GF-D8 (cell line): ENCODE measurements around the gene ERBB2.
"Not testable (repeated sequence)": the region's sequence is repeated elsewhere in the genome, so short reads cannot be mapped to it uniquely, and the experiment has no call there.

Experiments
- DNase-seq: peaks from one replicate; lab custom pipeline; 2025; lab: John Stamatoyannopoulos, UW

The ERBB2 gene

GRCh38 chr17:39745335-39746144 lies 45.7 kb downstream of the ERBB2 start:
- DNase-seq: no peak

- no peak for DNase-seq
These were observed 46.2 kb downstream of the ERBB2 start for GRCh38 chr17:39746145-39746461.

GRCh38 chr17:39747745-39748144 lies 47.9 kb downstream of the ERBB2 start:
- no peak for DNase-seq

- DNase-seq: not testable (repeated sequence)
These were observed 48.7 kb downstream of the ERBB2 start for GRCh38 chr17:39748444-39749034.

- no peak for DNase-seq
These were observed 50.5 kb downstream of the ERBB2 start for GRCh38 chr17:39750131-39751015.

- DNase-seq: no peak
These were observed 51.2 kb downstream of the ERBB2 start for GRCh38 chr17:39751016-39751543.

GRCh38 chr17:39751637-39752036 lies 51.8 kb downstream of the ERBB2 start:
- DNase-seq: no peak

GRCh38 chr17:39752241-39752881 lies 52.5 kb downstream of the ERBB2 start:
- DNase-seq: no peak

- peak; percentile 52 for DNase-seq
These were observed 53.8 kb downstream of the ERBB2 start for GRCh38 chr17:39753514-39754160.

- DNase-seq: peak; percentile 86
These were observed 54.5 kb downstream of the ERBB2 start for GRCh38 chr17:39754161-39754957.

- no peak for DNase-seq
These were observed 55.2 kb downstream of the ERBB2 start for GRCh38 chr17:39754958-39755553.

- no peak for DNase-seq
These were observed 55.9 kb downstream of the ERBB2 start for GRCh38 chr17:39755554-39756379.

- no peak for DNase-seq
These were observed 56.7 kb downstream of the ERBB2 start for GRCh38 chr17:39756380-39757079.

- DNase-seq: no peak
These were observed 57.4 kb downstream of the ERBB2 start for GRCh38 chr17:39757176-39757662.

- peak; percentile 44 for DNase-seq
These were observed 58.3 kb downstream of the ERBB2 start for GRCh38 chr17:39757931-39758873.

- DNase-seq: no peak
These were observed 59.3 kb downstream of the ERBB2 start for GRCh38 chr17:39759204-39759603.

GRCh38 chr17:39761861-39762496 lies 62.1 kb downstream of the ERBB2 start:
- no peak for DNase-seq
